GM12874 (cell line): ENCODE results near the gene CRISPLD2.

Experiments used
- CTCF ChIP-seq: IDR thresholded peaks from 2 replicates; pipeline ENCODE4 v1.5.1; 2011; ENCODE audit warnings: low read depth, mild to moderate bottlenecking, control low read depth, low read length, moderate library complexity; ENCODE audit not compliant: insufficient read depth

Gene CRISPLD2

GRCh38 chr16:84829168-84829965, 9.6 kb downstream of the CRISPLD2 start:
- TF ChIP-seq CTCF, result no peak

- TF ChIP-seq CTCF, result no peak
These were observed 11.1 kb downstream of the CRISPLD2 start for GRCh38 chr16:84830765-84831384.

- no peak for TF ChIP-seq CTCF
These were observed 12.8 kb downstream of the CRISPLD2 start for GRCh38 chr16:84832488-84833143.

GRCh38 chr16:84833144-84833500, 13.3 kb downstream of the CRISPLD2 start:
- TF ChIP-seq CTCF, result no peak

GRCh38 chr16:84833542-84834402, 14.0 kb downstream of the CRISPLD2 start:
- TF ChIP-seq CTCF, result no peak

GRCh38 chr16:84834403-84834772, 14.6 kb downstream of the CRISPLD2 start:
- no peak for TF ChIP-seq CTCF

GRCh38 chr16:84836234-84836647, 16.5 kb downstream of the CRISPLD2 start:
- TF ChIP-seq CTCF, result no peak
